Fibroblast of skin of left biceps (primary cell): ENCODE results near the gene FLYWCH1.
"Not testable (repeated sequence)": the region's sequence is repeated elsewhere in the genome, so short reads cannot be mapped to it uniquely, and the experiment has no call there.

Experiments
- DNase-seq, 2 experiments: peaks; one replicate each; pipeline ENCODE4 v3.0.0-alpha.2; 2013; ENCODE audit warnings: low read depth in 2 of 2

The FLYWCH1 gene

GRCh38 chr16:2926650-2926999, 14.9 kb downstream of the FLYWCH1 start:
- no peak for DNase-seq

- peak in 1 of 2 experiments; percentile 55 for DNase-seq
Observed at GRCh38 chr16:2927010-2927646, 15.4 kb downstream of the FLYWCH1 start.

- DNase-seq, result not testable (repeated sequence)
Observed at GRCh38 chr16:2928151-2928550, 16.4 kb downstream of the FLYWCH1 start.

GRCh38 chr16:2928796-2929195, 17.1 kb downstream of the FLYWCH1 start:
- DNase-seq, result no peak

DNA sequence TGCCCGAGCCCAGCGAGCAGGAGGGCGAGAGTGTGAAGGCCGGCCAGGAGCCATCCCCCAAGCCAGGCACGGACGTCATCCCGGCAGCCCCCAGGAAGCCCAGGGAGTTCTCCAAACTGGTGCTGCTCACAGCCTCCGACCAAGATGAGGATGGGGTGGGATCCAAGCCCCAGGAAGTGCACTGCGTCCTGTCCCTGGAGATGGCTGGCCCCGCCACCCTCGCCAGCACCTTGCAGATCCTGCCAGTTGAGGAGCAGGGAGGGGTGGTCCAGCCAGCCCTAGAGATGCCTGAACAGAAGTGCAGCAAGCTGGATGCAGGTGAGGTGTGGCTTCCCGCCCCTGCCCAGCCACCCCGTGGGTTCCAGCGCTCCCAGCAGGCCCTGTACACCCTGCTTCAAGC, 18.0 kb downstream of the FLYWCH1 start:
- no peak for DNase-seq

- DNase-seq, result no peak
Observed at GRCh38 chr16:2930236-2930635, 18.5 kb downstream of the FLYWCH1 start.

DNA sequence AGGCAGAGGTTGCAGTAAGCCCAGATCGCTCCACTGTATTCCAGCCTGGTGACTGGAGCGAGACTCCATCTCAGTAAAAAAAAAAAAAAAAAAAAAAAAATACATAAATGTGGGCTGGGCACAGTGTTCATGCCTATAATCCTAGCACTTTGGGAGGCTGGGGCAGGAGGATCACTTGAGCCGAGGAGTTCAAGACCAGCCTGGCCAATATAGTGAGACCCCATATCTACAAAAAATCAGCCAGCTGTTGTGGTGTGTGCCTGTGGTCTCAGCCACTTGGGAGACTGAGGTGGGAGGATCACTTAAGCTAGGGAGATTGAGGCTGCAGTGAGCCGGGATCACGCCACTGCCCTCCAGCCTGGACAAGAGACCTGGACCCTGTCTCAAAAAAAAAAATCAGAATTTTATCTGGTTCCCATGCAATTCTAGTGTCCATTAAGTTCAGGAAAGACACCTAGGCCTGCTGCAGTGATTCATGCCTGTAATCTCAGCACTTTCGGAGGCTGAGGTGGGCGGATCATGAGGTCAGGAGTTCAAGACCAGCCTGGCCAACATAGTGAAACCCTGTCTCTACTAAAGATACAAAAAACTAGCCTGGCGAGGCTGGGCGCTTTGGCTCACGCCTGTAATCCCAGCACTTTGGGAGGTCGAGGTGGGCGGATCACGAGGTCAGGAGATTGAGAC, 19.6 kb downstream of the FLYWCH1 start:
- not testable (repeated sequence) for DNase-seq

DNA sequence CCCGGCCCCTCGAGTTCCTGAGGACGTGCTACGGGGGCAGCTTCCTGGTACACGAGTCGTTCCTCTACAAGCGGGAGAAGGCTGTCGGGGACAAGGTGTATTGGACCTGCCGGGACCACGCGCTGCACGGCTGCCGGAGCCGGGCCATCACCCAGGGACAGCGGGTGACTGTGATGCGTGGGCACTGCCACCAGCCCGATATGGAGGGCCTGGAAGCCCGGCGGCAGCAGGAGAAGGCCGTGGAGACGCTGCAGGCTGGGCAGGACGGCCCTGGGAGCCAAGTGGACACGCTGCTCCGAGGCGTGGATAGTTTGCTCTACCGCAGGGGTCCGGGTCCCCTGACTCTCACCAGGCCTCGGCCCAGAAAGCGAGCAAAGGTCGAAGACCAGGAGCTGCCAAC, 21.4 kb downstream of the FLYWCH1 start:
- DNase-seq, result no peak

DNA sequence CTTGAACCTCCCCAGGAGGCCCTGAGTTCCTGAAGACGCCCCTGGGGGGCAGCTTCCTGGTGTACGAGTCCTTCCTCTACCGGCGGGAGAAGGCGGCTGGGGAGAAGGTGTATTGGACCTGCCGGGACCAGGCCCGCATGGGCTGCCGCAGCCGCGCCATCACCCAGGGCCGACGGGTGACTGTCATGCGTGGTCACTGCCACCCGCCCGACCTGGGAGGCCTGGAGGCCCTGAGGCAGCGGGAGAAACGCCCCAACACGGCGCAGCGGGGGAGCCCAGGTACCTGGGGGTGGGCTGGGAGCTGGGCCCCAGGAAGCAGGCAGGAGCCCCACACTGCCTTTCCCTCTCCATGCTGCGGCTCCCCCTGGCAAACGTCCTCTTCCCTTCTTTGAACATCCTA, 22.0 kb downstream of the FLYWCH1 start:
- DNase-seq, result no peak

DNA sequence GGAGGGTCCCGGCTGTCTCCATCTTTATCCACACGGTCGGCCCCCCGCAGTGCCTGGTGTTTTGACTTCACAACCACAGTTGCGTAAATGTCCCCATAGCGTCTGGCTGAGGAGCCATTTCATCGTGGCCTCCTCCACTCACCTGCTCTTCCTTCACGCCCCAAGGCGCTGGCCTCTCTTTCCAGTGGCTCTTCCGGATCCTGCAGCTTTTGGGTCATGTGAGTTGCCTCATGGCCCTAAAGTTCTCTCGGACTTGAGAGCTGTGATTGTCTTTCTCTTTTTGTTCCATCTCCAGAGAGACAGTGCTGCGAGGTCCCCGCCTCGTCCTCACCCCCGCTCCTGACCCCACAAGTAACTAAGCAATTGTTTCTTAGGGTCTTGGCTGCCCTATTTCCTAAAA, 22.7 kb downstream of the FLYWCH1 start:
- DNase-seq, result no peak

DNA sequence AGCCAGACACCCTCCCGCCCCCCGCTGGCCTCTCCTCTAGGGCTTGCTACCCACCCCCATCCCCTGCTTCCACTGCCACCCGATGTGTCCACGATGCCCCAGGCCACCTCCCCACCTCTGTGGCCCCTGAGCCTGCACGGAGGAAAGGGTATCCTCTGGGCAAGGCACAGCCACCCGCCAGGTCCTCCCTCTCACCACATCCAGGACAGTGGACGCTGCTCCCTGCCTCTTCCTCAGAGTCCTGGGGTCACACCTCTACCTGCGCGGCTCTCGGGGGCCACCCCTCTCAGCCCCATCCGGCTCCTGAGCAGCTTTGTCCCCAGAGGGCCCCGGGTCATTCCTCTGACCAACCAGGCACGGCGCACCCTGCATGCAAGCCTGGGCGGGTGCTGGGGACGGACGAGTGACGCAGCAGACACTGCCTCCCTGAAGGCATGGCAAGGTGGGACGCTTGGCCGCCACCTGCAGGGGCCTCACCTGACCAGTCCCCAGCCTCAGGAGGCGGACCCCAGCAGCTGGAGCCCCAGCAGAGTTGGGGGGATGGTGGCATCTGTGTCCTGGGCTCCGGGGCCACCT, 24.8 kb downstream of the FLYWCH1 start:
- DNase-seq, result no peak

DNA sequence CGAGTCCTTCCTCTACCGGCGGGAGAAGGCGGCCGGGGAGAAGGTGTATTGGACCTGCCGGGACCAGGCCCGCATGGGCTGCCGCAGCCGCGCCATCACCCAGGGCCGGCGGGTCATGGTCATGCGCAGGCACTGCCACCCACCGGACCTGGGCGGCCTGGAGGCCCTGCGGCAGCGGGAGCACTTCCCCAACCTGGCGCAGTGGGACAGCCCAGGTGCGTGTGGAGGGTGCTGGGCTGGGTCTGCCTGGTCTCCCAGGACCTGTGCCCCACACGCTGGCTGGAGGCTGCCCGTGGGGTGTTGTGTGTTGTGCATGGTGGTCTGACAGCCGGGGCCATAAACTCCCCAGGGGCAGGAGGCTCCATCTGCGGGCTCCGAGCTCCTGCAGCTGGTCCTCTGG, 25.4 kb downstream of the FLYWCH1 start:
- DNase-seq, result no peak

DNA sequence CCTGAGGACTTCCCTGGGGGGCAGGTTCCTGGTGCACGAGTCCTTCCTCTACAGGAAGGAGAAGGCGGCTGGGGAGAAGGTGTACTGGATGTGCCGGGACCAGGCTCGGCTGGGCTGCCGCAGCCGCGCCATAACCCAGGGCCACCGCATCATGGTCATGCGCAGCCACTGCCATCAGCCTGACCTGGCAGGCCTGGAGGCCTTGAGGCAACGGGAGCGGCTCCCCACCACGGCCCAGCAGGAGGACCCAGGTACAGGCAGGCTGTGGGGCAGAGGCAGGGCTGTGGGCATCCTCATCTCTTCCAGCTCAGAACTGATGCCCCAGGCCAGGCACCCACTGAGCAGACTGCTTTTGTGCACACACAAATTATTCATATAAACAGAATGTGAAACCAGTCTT, 26.5 kb downstream of the FLYWCH1 start:
- no peak for DNase-seq

DNA sequence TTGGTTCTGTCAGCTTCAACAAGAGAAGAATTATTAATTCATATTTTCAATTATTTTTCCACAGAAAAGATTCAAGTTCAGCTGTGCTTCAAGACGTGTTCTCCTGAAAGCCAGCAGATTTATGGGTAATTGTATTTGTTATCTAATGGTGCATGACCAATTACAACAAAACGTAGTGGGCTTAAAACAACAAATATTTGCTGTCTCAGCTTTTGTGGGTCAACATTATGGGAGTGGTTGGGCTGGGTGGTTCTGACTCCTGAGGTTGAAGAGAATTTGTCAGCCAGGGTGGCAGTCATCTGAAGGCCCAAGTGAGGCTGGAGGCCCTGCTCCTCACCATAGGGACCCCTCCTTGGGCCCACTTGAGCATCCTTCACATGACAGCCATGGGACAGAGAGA, 28.2 kb downstream of the FLYWCH1 start:
- no peak for DNase-seq

DNA sequence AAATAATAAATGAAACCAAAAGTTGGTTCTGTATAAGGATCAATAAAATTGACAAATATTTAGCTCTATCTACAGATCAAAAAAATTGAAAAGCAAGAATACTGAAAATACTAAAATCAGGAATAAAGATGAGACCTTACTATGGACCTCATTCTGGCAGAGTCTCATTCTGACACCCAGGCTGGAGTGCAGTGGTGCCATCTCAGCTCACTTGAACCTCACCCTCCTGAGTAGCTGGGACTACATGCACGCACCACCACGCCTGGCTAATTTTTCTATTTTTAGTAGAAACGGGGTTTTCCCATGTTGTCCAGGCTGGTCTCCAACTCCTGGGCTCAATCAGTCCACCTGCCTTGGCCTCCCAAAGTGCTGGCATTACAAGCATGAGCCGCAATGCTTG, 30.3 kb downstream of the FLYWCH1 start:
- no peak for DNase-seq

DNA sequence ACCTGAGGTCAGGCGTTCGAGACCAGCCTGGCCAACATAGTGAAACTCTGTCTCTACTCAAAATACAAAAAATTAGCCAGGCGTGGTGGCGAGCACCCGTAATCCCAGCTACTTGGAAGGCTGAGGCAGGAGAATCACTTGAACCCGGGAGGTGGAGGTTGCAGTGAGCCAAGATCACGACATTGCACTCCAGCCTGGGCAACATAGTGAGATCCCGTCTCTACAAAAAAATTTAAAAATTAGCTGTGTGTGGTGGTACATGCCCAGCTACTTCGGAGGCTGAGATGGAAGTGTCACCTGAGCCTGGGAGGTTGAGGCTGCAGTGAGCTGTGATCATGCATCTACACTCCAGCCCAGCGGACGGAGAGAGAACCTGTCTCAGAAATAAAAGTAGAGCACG, 32.0 kb downstream of the FLYWCH1 start:
- DNase-seq, result not testable (repeated sequence)

- DNase-seq, result no peak
Observed at GRCh38 chr16:2946649-2947048, 34.9 kb downstream of the FLYWCH1 start.

DNA sequence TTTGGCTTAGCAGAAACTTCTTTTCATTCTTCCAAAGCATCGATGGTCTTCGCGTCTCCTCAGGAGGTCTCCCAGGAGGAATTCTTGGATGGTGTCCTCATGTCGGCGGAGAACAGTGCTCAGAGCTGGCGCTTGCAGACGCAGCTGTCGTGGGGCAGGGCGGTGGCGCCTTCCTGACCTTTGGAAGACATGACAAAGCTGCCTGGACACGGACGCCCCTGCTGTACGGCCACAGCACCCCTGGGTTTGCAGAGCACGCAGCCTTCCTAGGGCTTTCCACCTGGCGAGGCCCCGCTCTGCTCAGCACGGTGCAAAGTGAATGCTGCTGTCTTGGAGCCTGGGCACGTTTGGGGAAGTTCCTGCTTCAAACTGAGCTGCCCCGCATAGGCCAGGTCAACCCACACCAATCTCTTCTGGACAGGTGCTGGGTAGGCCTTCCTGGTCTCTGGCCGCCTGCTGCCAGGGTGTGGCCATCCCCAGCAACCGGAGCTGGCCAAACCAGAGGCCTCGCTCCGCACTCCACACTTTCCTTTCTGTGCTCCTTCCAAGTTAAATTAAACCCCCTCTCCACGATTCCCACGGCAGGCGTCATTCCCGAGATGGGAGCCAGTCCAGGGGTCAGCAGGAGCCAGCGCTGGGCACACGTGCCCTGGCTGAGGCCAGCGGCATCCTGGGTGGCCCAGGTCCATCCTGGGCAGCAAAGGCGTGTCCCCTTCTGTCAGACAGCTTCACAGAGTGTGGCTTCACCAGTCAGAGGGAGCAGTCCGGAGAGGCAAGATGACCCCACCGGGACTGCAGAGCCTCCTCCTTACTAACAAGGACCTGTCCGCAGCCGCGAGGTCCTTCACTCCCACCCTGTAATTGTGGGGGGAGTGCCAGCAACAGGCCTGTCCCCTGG, 37.3 kb downstream of the FLYWCH1 start:
- DNase-seq, result no peak

- DNase-seq, result no peak
Observed at GRCh38 chr16:2949705-2950352, 38.1 kb downstream of the FLYWCH1 start.

DNA sequence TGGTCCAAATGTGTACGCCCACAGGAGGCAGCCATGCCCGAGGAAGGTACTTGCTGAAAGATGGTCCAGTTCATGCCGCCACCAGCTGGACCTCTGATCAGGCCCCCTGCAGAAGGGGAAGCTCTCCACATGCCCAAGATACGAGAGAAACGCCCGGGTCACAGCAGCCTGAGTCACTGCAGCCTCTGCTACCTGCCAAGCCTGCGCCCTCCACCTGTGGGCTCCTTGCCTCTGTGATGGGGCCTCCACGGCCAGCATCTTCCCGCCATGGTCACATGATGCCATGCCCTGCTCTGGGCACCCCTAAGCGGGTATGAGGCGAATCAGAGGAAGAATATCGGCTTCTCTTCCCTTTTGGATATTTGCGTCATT, 38.6 kb downstream of the FLYWCH1 start:
- no peak for DNase-seq

- DNase-seq, result no peak
Observed at GRCh38 chr16:2950773-2951172, 39.0 kb downstream of the FLYWCH1 start.

DNA sequence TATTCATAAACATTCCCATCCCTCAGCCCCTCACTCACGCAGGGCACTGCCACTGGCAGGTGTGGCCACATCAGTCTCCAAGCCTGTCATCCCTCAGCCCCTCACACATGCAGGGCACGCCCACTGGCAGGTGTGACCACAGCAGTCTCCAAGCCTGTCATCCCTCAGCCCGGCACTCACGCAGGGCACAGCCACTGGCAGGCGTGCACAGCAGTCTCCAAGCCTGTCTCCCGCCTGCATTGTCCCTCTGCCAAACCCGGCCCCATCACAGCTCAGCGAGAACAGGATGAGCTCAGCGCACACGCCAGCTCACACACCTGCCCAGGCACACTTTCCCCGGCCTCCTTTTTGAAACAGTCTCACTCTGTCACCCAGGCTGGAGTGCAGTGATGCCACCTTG, 40.9 kb downstream of the FLYWCH1 start:
- no peak for DNase-seq
